PC-9 (cell line): ENCODE data around the gene CHIT1.

Source experiments
- CTCF ChIP-seq: fragments of 200-600 bp; sonication (generic); conservative IDR thresholded peaks from 2 replicates; pipeline ENCODE4 v1.6.1; 2017; ENCODE audit warnings: mixed run types, antibody characterized with exemption, mild to moderate bottlenecking, moderate library complexity
- EZH2 ChIP-seq: fragments of 200-600 bp; sonication (generic); IDR thresholded peaks from 2 replicates; pipeline ENCODE4 v1.8.0; 2017; ENCODE audit warnings: antibody characterized with exemption, low read depth

GRCh38 chr1:203199002-203199401 lies 30.5 kb downstream of the CHIT1 start:
- no peak for TF ChIP-seq EZH2
- TF ChIP-seq CTCF, result no peak
